OCI-LY1 (cell line): ENCODE results near the gene ZNF22.

Source experiments
- H2AFZ ChIP-seq: fragments of 200-600 bp; sonication (generic), shearing (Covaris generic); 2 replicates; pipeline ENCODE4 v1.6.0; 2014; ENCODE audit warnings: antibody characterized with exemption, mild to moderate bottlenecking, low read length
- H3F3A ChIP-seq: fragments of 200-600 bp; sonication (generic), shearing (Covaris generic); 2 replicates; pipeline ENCODE4 v1.6.0; 2014; ENCODE audit warnings: mild to moderate bottlenecking, antibody characterized with exemption, low read length, moderate library complexity; ENCODE audit not compliant: insufficient read depth
- H3K27ac ChIP-seq: fragments of 200-600 bp; sonication (generic); 2 replicates; pipeline ENCODE4 v1.5.1; 2014; ENCODE audit warnings: low read length, mixed run types, mild to moderate bottlenecking, low read depth; ENCODE audit not compliant: poor library complexity, severe bottlenecking
- H3K27me3 ChIP-seq: fragments of 200-600 bp; sonication (generic); 2 replicates; pipeline ENCODE4 v1.6.0; 2014; ENCODE audit warnings: antibody characterized with exemption, mild to moderate bottlenecking, low read length, moderate library complexity; ENCODE audit not compliant: insufficient read depth
- H3K36me3 ChIP-seq: fragments of 200-600 bp; sonication (generic); 2 replicates; pipeline ENCODE4 v1.6.1; 2014; ENCODE audit warnings: mild to moderate bottlenecking, antibody characterized with exemption, low read length, moderate library complexity, mixed read lengths; ENCODE audit not compliant: insufficient read depth
- H3K4me1 ChIP-seq: fragments of 200-600 bp; sonication (generic); 2 replicates; pipeline ENCODE4 v1.5.1; 2014; ENCODE audit warnings: mild to moderate bottlenecking, low read length, moderate library complexity; ENCODE audit not compliant: insufficient read depth, severe bottlenecking
- H3K4me2 ChIP-seq: fragments of 200-600 bp; sonication (generic), shearing (Covaris generic); 2 replicates; pipeline ENCODE4 v1.6.1; 2014; ENCODE audit warnings: low read length
- H3K4me3 ChIP-seq: fragments of 200-600 bp; sonication (generic); 2 replicates; pipeline ENCODE4 v1.5.1; 2014; ENCODE audit warnings: low read length, low read depth, mild to moderate bottlenecking, mixed read lengths; ENCODE audit not compliant: poor library complexity, severe bottlenecking
- H3K79me2 ChIP-seq: fragments of 200-600 bp; shearing (Covaris generic); 2 replicates; pipeline ENCODE4 v1.6.1; 2016; ENCODE audit warnings: mixed run types, low read length, mixed read lengths; ENCODE audit not compliant: insufficient read depth
- H3K9ac ChIP-seq: fragments of 200-600 bp; sonication (generic), shearing (Covaris generic); 2 replicates; pipeline ENCODE4 v1.6.1; 2014; ENCODE audit warnings: mild to moderate bottlenecking, low read length, mixed read lengths
- H3K9me2 ChIP-seq: fragments of 200-600 bp; sonication (generic), shearing (Covaris generic); 2 replicates; pipeline ENCODE4 v1.6.1; 2014; ENCODE audit warnings: low read depth, mild to moderate bottlenecking, low read length, mixed read lengths
- H3K9me3 ChIP-seq: fragments of 200-600 bp; shearing (Covaris generic); 2 replicates; pipeline ENCODE4 v1.6.1; 2014; ENCODE audit warnings: low read length, mixed read lengths
- H4K20me1 ChIP-seq: fragments of 200-600 bp; sonication (generic), shearing (Covaris generic); 2 replicates; pipeline ENCODE4 v1.6.0; 2016; ENCODE audit warnings: mild to moderate bottlenecking, low read length; ENCODE audit not compliant: insufficient read depth
- EZH2 ChIP-seq: fragments of 200-600 bp; sonication (generic), shearing (Covaris generic); IDR thresholded peaks from 2 replicates; pipeline ENCODE4 v1.8.0; 2017; ENCODE audit warnings: borderline replicate concordance, mixed run types, mild to moderate bottlenecking, antibody characterized with exemption, low read length, moderate library complexity, mixed read lengths
- TF ChIP-seq, protein P1 (sequence below): fragments of 200-600 bp; sonication (generic), shearing (Covaris generic); IDR thresholded peaks from 2 replicates; pipeline ENCODE4 v1.5.1; 2017; ENCODE audit warnings: mild to moderate bottlenecking, antibody characterized with exemption, low read length, moderate library complexity, mixed read lengths

The ZNF22 gene

GRCh38 chr10:44954042-44954441 lies 46.7 kb upstream of the ZNF22 start:
- Histone ChIP-seq H3K36me3 (no peaks in the 10 kb centered on the region; the same call in 1 of the 2 replicates), H3K27me3 (no peaks in the 10 kb centered on the region), H3K9me2 (no peaks in the 10 kb centered on the region), H3K4me2 (no peak overlapping the region), H3F3A (no peaks in the 10 kb centered on the region), H2AFZ (no peak overlapping the region), H3K4me1 (peaks cover 7% of the 10 kb centered on the region), H4K20me1 (no peaks in the 10 kb centered on the region), H3K79me2 (no peaks in the 10 kb centered on the region), H3K9ac (no peak overlapping the region), H3K4me3 (no peak overlapping the region), H3K9me3 (no peaks in the 10 kb centered on the region), H3K27ac (no peak overlapping the region)
- TF ChIP-seq EZH2 = no peak
- TF ChIP-seq, protein P1, sequence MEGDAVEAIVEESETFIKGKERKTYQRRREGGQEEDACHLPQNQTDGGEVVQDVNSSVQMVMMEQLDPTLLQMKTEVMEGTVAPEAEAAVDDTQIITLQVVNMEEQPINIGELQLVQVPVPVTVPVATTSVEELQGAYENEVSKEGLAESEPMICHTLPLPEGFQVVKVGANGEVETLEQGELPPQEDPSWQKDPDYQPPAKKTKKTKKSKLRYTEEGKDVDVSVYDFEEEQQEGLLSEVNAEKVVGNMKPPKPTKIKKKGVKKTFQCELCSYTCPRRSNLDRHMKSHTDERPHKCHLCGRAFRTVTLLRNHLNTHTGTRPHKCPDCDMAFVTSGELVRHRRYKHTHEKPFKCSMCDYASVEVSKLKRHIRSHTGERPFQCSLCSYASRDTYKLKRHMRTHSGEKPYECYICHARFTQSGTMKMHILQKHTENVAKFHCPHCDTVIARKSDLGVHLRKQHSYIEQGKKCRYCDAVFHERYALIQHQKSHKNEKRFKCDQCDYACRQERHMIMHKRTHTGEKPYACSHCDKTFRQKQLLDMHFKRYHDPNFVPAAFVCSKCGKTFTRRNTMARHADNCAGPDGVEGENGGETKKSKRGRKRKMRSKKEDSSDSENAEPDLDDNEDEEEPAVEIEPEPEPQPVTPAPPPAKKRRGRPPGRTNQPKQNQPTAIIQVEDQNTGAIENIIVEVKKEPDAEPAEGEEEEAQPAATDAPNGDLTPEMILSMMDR = no peak

GRCh38 chr10:44954962-44955361 lies 45.8 kb upstream of the ZNF22 start:
- no peak overlapping the region for H2AFZ ChIP-seq
- no peaks in the 10 kb centered on the region for H3K27me3 ChIP-seq
- H3K4me3 ChIP-seq = no peak overlapping the region
- H3K4me1 ChIP-seq = peaks cover 11% of the 10 kb centered on the region
- H3K9me3 ChIP-seq = no peaks in the 10 kb centered on the region
- H3K4me2 ChIP-seq = no peak overlapping the region
- H4K20me1 ChIP-seq = no peaks in the 10 kb centered on the region
- no peaks in the 10 kb centered on the region for H3F3A ChIP-seq
- H3K27ac ChIP-seq = no peak overlapping the region
- no peak for TF ChIP-seq EZH2
- TF ChIP-seq, protein P1 = no peak
- no peak overlapping the region for H3K9ac ChIP-seq
- no peaks in the 10 kb centered on the region; the same call in 1 of the 2 replicates for H3K36me3 ChIP-seq
- H3K9me2 ChIP-seq = no peaks in the 10 kb centered on the region
- no peaks in the 10 kb centered on the region for H3K79me2 ChIP-seq

DNA sequence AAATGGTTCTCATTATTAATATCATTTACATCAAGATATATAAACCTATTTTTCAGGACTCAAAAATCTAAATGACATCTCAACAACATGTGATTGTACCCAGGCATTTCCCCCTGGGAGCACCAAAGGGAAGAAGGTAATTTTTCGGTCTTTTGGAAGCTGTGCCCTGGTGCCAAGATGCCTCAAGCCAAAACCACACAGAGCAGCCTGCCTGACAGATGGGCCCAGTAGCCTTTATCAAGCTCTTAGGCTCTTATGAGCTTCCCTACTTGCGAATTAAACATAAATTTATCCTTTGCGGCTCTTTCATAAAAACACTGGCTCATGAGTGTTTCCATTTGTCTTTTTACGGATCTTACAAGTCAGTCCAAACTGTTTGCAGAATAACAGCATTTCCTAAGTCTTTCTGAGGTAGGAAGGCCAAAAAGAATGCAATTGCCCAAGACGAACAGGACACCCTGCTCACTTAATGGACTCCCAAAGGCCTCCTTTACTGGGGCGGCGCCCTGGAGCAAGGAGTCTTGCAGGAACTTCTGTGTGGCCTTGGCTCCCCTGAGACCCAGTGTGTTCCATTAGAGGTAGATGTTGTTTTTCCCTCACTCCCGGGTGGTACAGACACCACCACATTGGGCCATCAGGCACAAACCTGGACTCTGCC lies 45.2 kb upstream of the ZNF22 start:
- no peak overlapping the region for H3K27ac ChIP-seq
- H3K9me2 ChIP-seq = no peaks in the 10 kb centered on the region
- H3K79me2 ChIP-seq = no peaks in the 10 kb centered on the region
- H3K4me3 ChIP-seq = no peak overlapping the region
- TF ChIP-seq, protein P1 = no peak
- no peak for TF ChIP-seq EZH2
- H4K20me1 ChIP-seq = no peaks in the 10 kb centered on the region
- H3F3A ChIP-seq = no peaks in the 10 kb centered on the region
- H3K9ac ChIP-seq = no peak overlapping the region
- H3K4me2 ChIP-seq = no peak overlapping the region
- no peaks in the 10 kb centered on the region for H3K27me3 ChIP-seq
- H2AFZ ChIP-seq = no peak overlapping the region
- no peaks in the 10 kb centered on the region for H3K9me3 ChIP-seq
- H3K36me3 ChIP-seq = no peaks in the 10 kb centered on the region; the same call in 1 of the 2 replicates
- peaks cover 13% of the 10 kb centered on the region for H3K4me1 ChIP-seq
